Spleen (tissue), 11 donors: Measurements from ENCODE around the gene RGS19. TPM values are rescaled to one million over a fixed set of nuclear protein-coding genes. Genes with fewer than 3 reads are reported as not detected.

Experiments used
- DNase-seq: peaks from one replicate; pipeline ENCODE4 v3.0.0-alpha.2; 2020
- H3K27ac ChIP-seq, 8 donors: fragments of 200-600 bp; sonication (generic) in 7 of 8; 1 replicate in 4 of 8; 2 replicates in 4 of 8; pipeline versions ENCODE4 v1.5.0 to v1.8.0; 2016 to 2021; ENCODE audit warnings: inconsistent platforms in 4 of 8, mild to moderate bottlenecking in 4 of 8, moderate library complexity in 1 of 8
- H3K27me3 ChIP-seq, 7 donors: fragments of 200-600 bp; sonication (generic) in 6 of 7; replicated peaks in 1 of 7; 1 replicate in 4 of 7; 2 replicates in 3 of 7; pipeline versions ENCODE4 v1.5.0 to v1.8.0; 2016 to 2021; ENCODE audit warnings: inconsistent platforms in 3 of 7, mild to moderate bottlenecking in 1 of 7
- H3K36me3 ChIP-seq, 6 donors: fragments of 200-600 bp; sonication (generic) in 5 of 6; 1 replicate in 4 of 6; 2 replicates in 2 of 6; pipeline versions ENCODE4 v1.5.0 to v1.8.0; 2016 to 2021; ENCODE audit warnings: inconsistent platforms in 2 of 6
- H3K4me1 ChIP-seq, 6 donors: fragments of 200-600 bp; sonication (generic) in 5 of 6; 1 replicate in 3 of 6; 2 replicates in 3 of 6; pipeline versions ENCODE4 v1.5.0 to v1.8.0; 2016 to 2021; ENCODE audit warnings: inconsistent platforms in 3 of 6
- H3K4me3 ChIP-seq, 8 donors: fragments of 200-600 bp; sonication (generic) in 7 of 8; 1 replicate in 4 of 8; 2 replicates in 4 of 8; pipeline versions ENCODE4 v1.5.0 to v1.8.0; 2016 to 2021; ENCODE audit warnings: inconsistent platforms in 4 of 8, mild to moderate bottlenecking in 4 of 8, moderate library complexity in 2 of 8
- H3K9me3 ChIP-seq, 8 donors: fragments of 200-600 bp; sonication (generic) in 7 of 8; 1 replicate in 4 of 8; 2 replicates in 4 of 8; pipeline versions ENCODE4 v1.5.0 to v1.8.0; 2016 to 2021; ENCODE audit warnings: inconsistent platforms in 4 of 8
- CTCF ChIP-seq, 11 experiments: fragments of 200-600 bp in 7 of 11; fragments of 450-650 bp in 4 of 11; sonication (generic) in 4 of 11; IDR thresholded peaks in 8 of 11; conservative IDR thresholded peaks in 3 of 11; 1 replicate in 7 of 11; 2 replicates in 4 of 11; pipeline versions ENCODE4 v1.4.0 to v1.8.0; 2016 to 2021; ENCODE audit warnings: antibody characterized with exemption in 11 of 11, inconsistent platforms in 4 of 11, mild to moderate bottlenecking in 1 of 11
- POLR2A ChIP-seq, 3 donors: fragments of 450-650 bp; IDR thresholded peaks; one replicate each; pipeline ENCODE4 v1.5.1; 2017; ENCODE audit warnings: antibody characterized with exemption in 3 of 3, mild to moderate bottlenecking in 1 of 3
- POLR2AphosphoS5 ChIP-seq, 3 donors: sonication (generic); formaldehyde crosslinking; IDR thresholded peaks; one replicate each; pipeline ENCODE4 v1.5.1; 2017; ENCODE audit warnings: antibody characterized with exemption in 3 of 3
- WGBS, 5 donors: extraction: QIAGEN DNeasy Blood & Tissue Kit in 3 of 5; methylation state at CpG; one replicate each; pipeline versions ENCODE4 v1.1.5 to v1.1.7; 2013 to 2018; 5-methylcytosine and 5-hydroxymethylcytosine counted together
- intact Hi-C: fragments of 100-400 bp; cut with DNase I; formaldehyde crosslinking; loops from one replicate; pipeline ENCODE4 v1.15.0; 2023; ENCODE audit warnings: low total_unique reads
- polyA plus RNA-seq, 3 donors: library from polyadenylated mRNA; stranded (reverse); fragments of 200-250 nt; gene quantifications; one replicate each; pipeline ENCODE4 v1.2.1, GENCODE V29; 2013
- total RNA-seq, 7 donors: library from RNA; depleted of rRNA in 3 of 7; stranded (reverse); fragments of >200 nt in 3 of 7; fragmentation: NEBNext Ultra II Directional in 4 of 7; extraction: Animal tissue kit (Norgen Biotek cat#: 25700) in 4 of 7; gene quantifications; one replicate each; pipeline versions ENCODE4 v1.1.0 to v1.2.1, GENCODE V29; 2016 to 2021
- donor health status: healthy with polysubstance abuse.
- donor health status: DM: no; HTN: no; CAD: no; lungs with moderate emphysema.
- donor health status: DM: no; HTN: no; CAD: no.
- donor health status: Bipolar disorder and iron deficiency.
- donor health status: healthy.
- donor health status: DM: no; HTN: no; CAD: no.
- donor health status: DM: yes; HTN: yes; CAD: no.

RGS19 gene
- total and polyA plus RNA-seq, 10 donors: 80.4 to 186 (median 102) TPM

GRCh38 chr20:64110411-64111068 is 31.2 kb upstream of the RGS19 start:
- peak; percentile 68 for DNase-seq
- Histone ChIP-seq H3K36me3 (no peaks in the 10 kb centered on the region), H3K4me3 (no peak overlapping the region), H3K27ac (no peak overlapping the region), H3K9me3 (no peaks in the 10 kb centered on the region), H3K4me1 (peaks cover 0 to 18% (median 12%) of the 10 kb centered on the region in 6 donors), H3K27me3 (peaks cover 0 to 8% (median 0%) of the 10 kb centered on the region in 7 donors)
- 80 to 96% (median 87%) methylated on average over 5 to 10 of the region's 10 CpGs for WGBS, 5 donors
- no peak for TF ChIP-seq POLR2A (IDR thresholded peaks at IDR 0.05)
- TF ChIP-seq POLR2AphosphoS5 (IDR thresholded peaks at IDR 0.05): no peak
- no peak for TF ChIP-seq CTCF (IDR thresholded peaks at IDR 0.05 in 8 of 11, conservative IDR thresholded peaks at IDR 0.05 in 3 of 11)
- intact Hi-C loops: no loop called here

- Histone ChIP-seq H3K27ac (no peak overlapping the region), H3K9me3 (no peaks in the 10 kb centered on the region), H3K4me3 (no peak overlapping the region), H3K36me3 (no peaks in the 10 kb centered on the region), H3K4me1 (peaks cover 0 to 18% (median 12%) of the 10 kb centered on the region in 6 donors), H3K27me3 (peaks cover 0 to 10% (median 0%) of the 10 kb centered on the region in 7 donors)
- 75 to 82% (median 80%) methylated on average over 9 to 16 of the region's 16 CpGs for WGBS, 5 donors
- DNase-seq: no peak
- TF ChIP-seq CTCF (IDR thresholded peaks at IDR 0.05 in 8 of 11, conservative IDR thresholded peaks at IDR 0.05 in 3 of 11): no peak
- no peak for TF ChIP-seq POLR2A (IDR thresholded peaks at IDR 0.05)
- no peak for TF ChIP-seq POLR2AphosphoS5 (IDR thresholded peaks at IDR 0.05)
- intact Hi-C loops: no loop called here
Observed at GRCh38 chr20:64109831-64110391, 30.6 kb upstream of the RGS19 start.

GRCh38 chr20:64108731-64109681 is 29.7 kb upstream of the RGS19 start:
- no peak overlapping the region for H3K4me3 ChIP-seq
- intact Hi-C loops: no loop called here
- no peak overlapping the region for H3K27ac ChIP-seq
- H3K27me3 ChIP-seq: peaks cover 0 to 15% (median 0%) of the 10 kb centered on the region in 7 donors
- H3K36me3 ChIP-seq: no peaks in the 10 kb centered on the region
- TF ChIP-seq POLR2A (IDR thresholded peaks at IDR 0.05) (no peak), CTCF (IDR thresholded peaks at IDR 0.05 in 8 of 11, conservative IDR thresholded peaks at IDR 0.05 in 3 of 11) (no peak), POLR2AphosphoS5 (IDR thresholded peaks at IDR 0.05) (no peak)
- 77 to 83% (median 82%) methylated on average over 17 to 26 of the region's 26 CpGs for WGBS, 5 donors
- DNase-seq: peak; percentile 76
- H3K9me3 ChIP-seq: no peaks in the 10 kb centered on the region
- H3K4me1 ChIP-seq: peaks cover 0 to 18% (median 12%) of the 10 kb centered on the region in 6 donors
